Vagina (tissue), 2 donors: ENCODE measurements around the gene CHKB. TPM values are rescaled to one million over a fixed set of nuclear protein-coding genes. Genes with fewer than 3 reads are reported as not detected.

Source experiments
- DNase-seq, 2 donors: peaks; one replicate each; pipeline ENCODE4 v3.0.0-alpha.2; 2017; ENCODE audit errors: extremely low spot score in 2 of 2
- H3K27ac ChIP-seq: fragments of 200-600 bp; sonication (generic); one replicate; pipeline ENCODE4 v1.5.1; 2019
- H3K27me3 ChIP-seq: fragments of 200-600 bp; sonication (generic); one replicate; pipeline ENCODE4 v1.5.1; 2019
- H3K36me3 ChIP-seq, 2 donors: fragments of 200-600 bp; sonication (generic); one replicate each; pipeline ENCODE4 v1.5.1; 2017 to 2019
- H3K4me1 ChIP-seq: fragments of 200-600 bp; sonication (generic); one replicate; pipeline ENCODE4 v1.5.1; 2019
- H3K4me3 ChIP-seq, 2 donors: fragments of 200-600 bp; sonication (generic); 1 replicate in 1 of 2; 2 replicates in 1 of 2; pipeline ENCODE4 v1.5.1; 2016 to 2019
- H3K9me3 ChIP-seq: fragments of 200-600 bp; sonication (generic); one replicate; pipeline ENCODE4 v1.5.1; 2019
- POLR2A ChIP-seq, 2 donors: fragments of 450-650 bp; IDR thresholded peaks; one replicate each; pipeline ENCODE4 v1.6.1; 2017; ENCODE audit warnings: antibody characterized with exemption in 2 of 2, mild to moderate bottlenecking in 2 of 2, moderate library complexity in 2 of 2
- POLR2AphosphoS5 ChIP-seq, 2 donors: sonication (generic); formaldehyde crosslinking; IDR thresholded peaks; one replicate each; pipeline ENCODE4 v1.9.0; 2017; ENCODE audit warnings: antibody characterized with exemption in 2 of 2, mild to moderate bottlenecking in 2 of 2, low read depth in 1 of 2; ENCODE audit not compliant: insufficient read depth in 1 of 2
- intact Hi-C: fragments of 100-400 bp; cut with DNase I; formaldehyde crosslinking; loops from one replicate; pipeline ENCODE4 v1.15.1; 2023
- total RNA-seq: library from RNA; depleted of rRNA; stranded (reverse); fragments of >200 nt; gene quantifications from one replicate; pipeline ENCODE4 v1.2.3, GENCODE V29; 2016
- TF ChIP-seq, protein P1 (sequence below), 3 experiments: fragments of 450-650 bp in 2 of 3; fragments of 200-600 bp in 1 of 3; sonication (generic) in 1 of 3; IDR thresholded peaks; one replicate each; pipeline ENCODE4 v1.5.1; 2017 to 2019; ENCODE audit warnings: antibody characterized with exemption in 3 of 3, mild to moderate bottlenecking in 2 of 3, moderate library complexity in 2 of 3

Gene CHKB
- total RNA-seq, 1 donor from 2014 or later = 51.6 TPM

DNA sequence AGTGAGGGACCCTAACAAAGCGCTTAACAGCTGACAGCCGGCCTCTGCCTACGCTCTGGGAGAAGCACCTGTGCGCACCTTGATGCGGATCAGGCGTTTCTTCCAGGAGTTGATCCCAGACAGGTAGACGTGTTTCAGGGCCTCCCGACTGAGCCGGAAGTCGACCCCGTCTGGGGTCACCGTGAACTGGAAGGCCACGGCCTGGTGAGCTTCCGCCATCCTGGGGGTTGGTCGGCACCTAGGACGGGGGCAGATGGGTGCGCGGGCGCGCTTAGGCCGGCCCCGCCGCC lies 5.0 kb downstream of the CHKB start:
- TF ChIP-seq, protein P1, sequence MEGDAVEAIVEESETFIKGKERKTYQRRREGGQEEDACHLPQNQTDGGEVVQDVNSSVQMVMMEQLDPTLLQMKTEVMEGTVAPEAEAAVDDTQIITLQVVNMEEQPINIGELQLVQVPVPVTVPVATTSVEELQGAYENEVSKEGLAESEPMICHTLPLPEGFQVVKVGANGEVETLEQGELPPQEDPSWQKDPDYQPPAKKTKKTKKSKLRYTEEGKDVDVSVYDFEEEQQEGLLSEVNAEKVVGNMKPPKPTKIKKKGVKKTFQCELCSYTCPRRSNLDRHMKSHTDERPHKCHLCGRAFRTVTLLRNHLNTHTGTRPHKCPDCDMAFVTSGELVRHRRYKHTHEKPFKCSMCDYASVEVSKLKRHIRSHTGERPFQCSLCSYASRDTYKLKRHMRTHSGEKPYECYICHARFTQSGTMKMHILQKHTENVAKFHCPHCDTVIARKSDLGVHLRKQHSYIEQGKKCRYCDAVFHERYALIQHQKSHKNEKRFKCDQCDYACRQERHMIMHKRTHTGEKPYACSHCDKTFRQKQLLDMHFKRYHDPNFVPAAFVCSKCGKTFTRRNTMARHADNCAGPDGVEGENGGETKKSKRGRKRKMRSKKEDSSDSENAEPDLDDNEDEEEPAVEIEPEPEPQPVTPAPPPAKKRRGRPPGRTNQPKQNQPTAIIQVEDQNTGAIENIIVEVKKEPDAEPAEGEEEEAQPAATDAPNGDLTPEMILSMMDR (IDR thresholded peaks at IDR 0.05) = no peak
- TF ChIP-seq POLR2A (IDR thresholded peaks at IDR 0.05) = no peak
- TF ChIP-seq POLR2AphosphoS5 (IDR thresholded peaks at IDR 0.05; ENCODE audit: insufficient read depth in 1 of 2, low read depth in 1 of 2) = no peak
- H3K27me3 ChIP-seq = no peaks in the 10 kb centered on the region
- no peaks in the 10 kb centered on the region for H3K36me3 ChIP-seq
- intact Hi-C loops = no loop called here
- DNase-seq = no peak
- no peak overlapping the region for H3K4me3 ChIP-seq
- H3K4me1 ChIP-seq = peaks cover 18% of the 10 kb centered on the region
- H3K27ac ChIP-seq = no peak overlapping the region
- H3K9me3 ChIP-seq = no peaks in the 10 kb centered on the region

DNA sequence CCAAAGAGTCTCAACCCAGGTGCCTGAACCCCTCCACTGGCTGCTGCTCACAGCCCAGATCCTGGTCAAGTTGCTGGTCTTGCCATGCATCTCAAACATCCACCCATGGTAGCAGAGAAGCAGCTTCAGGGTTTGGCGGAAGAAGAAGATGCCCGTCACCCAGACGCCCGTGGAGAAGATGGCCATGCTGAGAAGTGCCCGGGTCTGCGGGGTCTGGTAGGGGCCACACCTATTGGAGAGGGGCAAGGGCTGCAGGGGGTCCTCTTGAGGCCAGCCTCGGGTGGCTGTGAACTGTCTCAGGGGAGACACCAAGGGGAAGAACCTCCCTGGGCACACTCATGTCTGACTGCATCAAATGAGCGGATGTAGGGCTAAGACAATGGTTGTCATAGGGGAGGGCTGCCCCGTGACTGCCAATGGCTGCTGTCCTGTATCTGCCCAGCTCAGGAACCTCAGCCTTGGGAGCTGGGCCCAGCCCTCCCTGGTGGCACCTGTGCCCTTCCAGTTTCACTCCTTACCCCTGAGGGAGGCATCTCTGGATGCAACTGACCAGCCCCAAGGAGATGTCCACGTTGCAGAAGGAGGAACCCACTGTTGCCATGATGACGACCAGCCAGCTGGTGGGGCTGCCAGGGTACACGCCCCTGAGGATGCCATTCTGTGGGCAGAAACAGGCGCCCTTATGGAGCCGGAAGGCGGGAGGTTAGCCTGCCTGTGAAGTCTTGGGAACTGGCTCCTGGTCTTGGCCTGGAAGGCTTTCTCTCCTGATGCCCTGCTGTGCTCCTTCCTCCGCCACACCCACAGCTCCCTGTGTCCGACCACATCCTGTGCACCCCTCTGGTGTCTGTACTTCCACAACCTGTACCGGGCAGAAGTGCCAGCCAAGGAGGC lies 5.6 kb downstream of the CHKB start:
- no peak overlapping the region for H3K4me3 ChIP-seq
- intact Hi-C loops = no loop called here
- no peak for TF ChIP-seq POLR2AphosphoS5 (IDR thresholded peaks at IDR 0.05; ENCODE audit: insufficient read depth in 1 of 2, low read depth in 1 of 2)
- TF ChIP-seq POLR2A (IDR thresholded peaks at IDR 0.05) = no peak
- DNase-seq = no peak
- H3K9me3 ChIP-seq = no peaks in the 10 kb centered on the region
- H3K4me1 ChIP-seq = peaks cover 18% of the 10 kb centered on the region
- no peaks in the 10 kb centered on the region for H3K27me3 ChIP-seq
- H3K36me3 ChIP-seq = no peaks in the 10 kb centered on the region
- H3K27ac ChIP-seq = no peak overlapping the region

DNA sequence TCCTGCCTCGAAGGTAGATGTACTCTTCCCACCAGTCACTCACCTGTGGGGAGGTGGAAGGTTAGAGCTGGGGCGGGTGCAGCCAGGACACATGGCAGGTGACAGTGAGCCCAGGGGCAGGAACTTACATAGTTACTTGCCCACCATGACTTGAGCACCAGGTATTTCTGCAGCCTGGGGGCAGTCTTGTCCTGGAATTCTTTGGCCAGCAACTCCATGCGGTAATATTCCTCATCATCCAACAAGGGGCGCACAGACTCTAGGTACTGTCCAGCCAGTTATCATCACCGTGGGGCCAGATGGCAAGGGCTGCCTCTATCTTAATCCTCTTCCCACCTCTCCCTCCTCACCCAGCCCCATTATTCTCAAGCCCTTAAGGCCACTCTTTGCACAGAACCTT lies 6.6 kb downstream of the CHKB start:
- Histone ChIP-seq H3K4me3 (no peak overlapping the region), H3K36me3 (peaks cover 0 to 2% of the 10 kb centered on the region in 2 donors), H3K27me3 (no peaks in the 10 kb centered on the region), H3K4me1 (peaks cover 9% of the 10 kb centered on the region), H3K9me3 (no peaks in the 10 kb centered on the region), H3K27ac (no peak overlapping the region)
- TF ChIP-seq, protein P1 (IDR thresholded peaks at IDR 0.05) = no peak
- no peak for TF ChIP-seq POLR2AphosphoS5 (IDR thresholded peaks at IDR 0.05; ENCODE audit: insufficient read depth in 1 of 2, low read depth in 1 of 2)
- no peak for DNase-seq
- intact Hi-C loops = no loop called here

DNA sequence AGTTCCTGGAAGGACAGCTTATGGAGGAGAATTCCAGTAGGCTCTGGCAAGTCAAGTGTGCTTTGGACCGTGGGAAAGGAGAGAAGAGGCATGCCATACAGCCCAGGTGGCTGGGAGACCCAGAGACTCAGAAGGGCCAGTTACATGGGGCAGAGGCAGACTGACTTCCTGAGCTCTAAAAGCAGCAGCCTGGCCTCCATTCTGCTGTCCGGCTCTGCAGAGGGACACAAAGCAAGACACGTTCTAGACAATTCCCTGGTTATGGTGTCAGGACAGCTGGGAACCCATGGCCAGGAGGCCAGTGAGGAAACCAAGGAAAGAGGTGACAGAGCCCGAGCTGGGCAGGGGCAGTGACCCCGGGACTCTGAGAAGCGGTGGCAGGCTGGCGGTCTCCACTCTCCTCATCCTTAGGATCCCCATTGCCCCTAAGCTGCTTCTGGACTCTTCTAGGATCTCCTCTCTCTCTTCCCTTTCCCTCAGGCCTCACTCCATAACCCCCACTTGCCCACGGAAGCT lies 7.2 kb downstream of the CHKB start:
- no peak overlapping the region for H3K4me3 ChIP-seq
- H3K27ac ChIP-seq = no peak overlapping the region
- H3K9me3 ChIP-seq = no peaks in the 10 kb centered on the region
- intact Hi-C loops = no loop called here
- TF ChIP-seq, protein P1 (IDR thresholded peaks at IDR 0.05) = no peak
- TF ChIP-seq POLR2A (IDR thresholded peaks at IDR 0.05) (no peak), POLR2AphosphoS5 (IDR thresholded peaks at IDR 0.05; ENCODE audit: insufficient read depth in 1 of 2, low read depth in 1 of 2) (no peak)
- H3K4me1 ChIP-seq = peaks cover 9% of the 10 kb centered on the region
- H3K27me3 ChIP-seq = no peaks in the 10 kb centered on the region
- H3K36me3 ChIP-seq = peaks cover 0 to 8% of the 10 kb centered on the region in 2 donors
- DNase-seq = no peak

DNA sequence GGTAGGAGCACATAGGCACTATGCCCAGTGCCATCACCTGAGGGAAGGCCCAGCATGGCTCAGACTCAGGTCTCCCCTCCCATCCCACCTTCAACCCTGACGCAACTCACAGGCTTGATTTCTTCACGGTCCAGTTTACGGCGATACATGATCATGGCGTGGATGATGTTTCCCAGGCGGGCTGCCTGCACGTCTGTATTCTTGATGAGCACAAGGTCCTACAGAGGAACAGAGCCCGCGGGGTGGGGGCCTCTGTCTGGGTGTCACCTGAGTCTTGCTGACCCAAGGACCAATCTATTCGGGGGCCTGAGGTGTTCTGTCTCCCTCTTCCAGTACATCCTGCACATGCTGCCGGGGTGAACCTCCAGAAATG lies 8.3 kb downstream of the CHKB start:
- no peak overlapping the region for H3K27ac ChIP-seq
- no peak overlapping the region for H3K4me3 ChIP-seq
- no peak for TF ChIP-seq POLR2A (IDR thresholded peaks at IDR 0.05)
- TF ChIP-seq, protein P1 (IDR thresholded peaks at IDR 0.05) = no peak
- no peak for TF ChIP-seq POLR2AphosphoS5 (IDR thresholded peaks at IDR 0.05; ENCODE audit: insufficient read depth in 1 of 2, low read depth in 1 of 2)
- intact Hi-C loops = no loop called here
- peaks cover 9% of the 10 kb centered on the region for H3K4me1 ChIP-seq
- no peak for DNase-seq
- H3K36me3 ChIP-seq = peaks cover 0 to 9% of the 10 kb centered on the region in 2 donors
- H3K27me3 ChIP-seq = no peaks in the 10 kb centered on the region
- H3K9me3 ChIP-seq = no peaks in the 10 kb centered on the region
